CD4-positive, alpha-beta T cell treated with Interleukin-6 at 100 ng/mL for 8 hours (primary cell): ENCODE results near the gene ALDH1A3.

Experiments used
- DNase-seq: peaks from one replicate; pipeline ENCODE4 v3.0.0-alpha.2; 2020; ENCODE audit warnings: mixed read lengths, low spot score

The ALDH1A3 gene

GRCh38 chr15:100926971-100927756 is 47.5 kb downstream of the ALDH1A3 start:
- no peak for DNase-seq

GRCh38 chr15:100928632-100929280 is 49.1 kb downstream of the ALDH1A3 start:
- no peak for DNase-seq

GRCh38 chr15:100929641-100930042 is 50.0 kb downstream of the ALDH1A3 start:
- DNase-seq = no peak

- no peak for DNase-seq
Measured at GRCh38 chr15:100930306-100930848, 50.7 kb downstream of the ALDH1A3 start.

- no peak for DNase-seq
Measured at GRCh38 chr15:100931143-100931890, 51.7 kb downstream of the ALDH1A3 start.

GRCh38 chr15:100932676-100933348 is 53.2 kb downstream of the ALDH1A3 start:
- no peak for DNase-seq

GRCh38 chr15:100934166-100934565 is 54.5 kb downstream of the ALDH1A3 start:
- no peak for DNase-seq

- DNase-seq = no peak
Measured at GRCh38 chr15:100934726-100935125, 55.1 kb downstream of the ALDH1A3 start.

- no peak for DNase-seq
Measured at GRCh38 chr15:100937171-100937570, 57.5 kb downstream of the ALDH1A3 start.

- no peak for DNase-seq
Measured at GRCh38 chr15:100939791-100940190, 60.2 kb downstream of the ALDH1A3 start.

GRCh38 chr15:100940767-100941379 is 61.2 kb downstream of the ALDH1A3 start:
- DNase-seq = no peak

GRCh38 chr15:100941536-100941935 is 61.9 kb downstream of the ALDH1A3 start:
- DNase-seq = no peak

GRCh38 chr15:100942656-100943425 is 63.2 kb downstream of the ALDH1A3 start:
- DNase-seq = no peak

- DNase-seq = no peak
Measured at GRCh38 chr15:100944244-100944895, 64.7 kb downstream of the ALDH1A3 start.

GRCh38 chr15:100944986-100945385 is 65.4 kb downstream of the ALDH1A3 start:
- DNase-seq = no peak

- no peak for DNase-seq
Measured at GRCh38 chr15:100947760-100948429, 68.3 kb downstream of the ALDH1A3 start.

GRCh38 chr15:100948430-100948762 is 68.8 kb downstream of the ALDH1A3 start:
- no peak for DNase-seq

- no peak for DNase-seq
Measured at GRCh38 chr15:100949691-100950090, 70.1 kb downstream of the ALDH1A3 start.

GRCh38 chr15:100951965-100952364 is 72.3 kb downstream of the ALDH1A3 start:
- no peak for DNase-seq

- no peak for DNase-seq
Measured at GRCh38 chr15:100952566-100952965, 72.9 kb downstream of the ALDH1A3 start.
